Testis (tissue), 3 donors: ENCODE results near the gene PLVAP. TPM values are rescaled to one million over a fixed set of nuclear protein-coding genes. Genes with fewer than 3 reads are reported as not detected.

Source experiments
- DNase-seq: peaks from one replicate; pipeline ENCODE4 v3.0.0-alpha.2; 2019
- H3K27ac ChIP-seq, 2 donors: fragments of 200-600 bp; sonication (generic); one replicate each; pipeline ENCODE4 v1.5.1; 2019
- H3K27me3 ChIP-seq: fragments of 200-600 bp; sonication (generic); one replicate; pipeline ENCODE4 v1.5.1; 2019
- H3K36me3 ChIP-seq: fragments of 200-600 bp; sonication (generic); one replicate; pipeline ENCODE4 v1.5.1; 2017; ENCODE audit warnings: low read depth; ENCODE audit errors: missing control alignments
- H3K4me1 ChIP-seq: fragments of 200-600 bp; sonication (generic); one replicate; pipeline ENCODE4 v1.5.1; 2019
- H3K4me3 ChIP-seq, 2 donors: fragments of 200-600 bp; sonication (generic); one replicate each; pipeline ENCODE4 v1.5.1; 2017 to 2019
- H3K9me3 ChIP-seq: fragments of 200-600 bp; sonication (generic); one replicate; pipeline ENCODE4 v1.5.1; 2017
- POLR2A ChIP-seq: fragments of 450-650 bp; IDR thresholded peaks from one replicate; pipeline ENCODE4 v1.6.1; 2017; ENCODE audit warnings: antibody characterized with exemption, mild to moderate bottlenecking, moderate library complexity
- WGBS, 2 donors: methylation state at CpG; one replicate each; pipeline ENCODE4 v1.1.5; 2018; 5-methylcytosine and 5-hydroxymethylcytosine counted together
- intact Hi-C: fragments of 100-400 bp; cut with DNase I; formaldehyde crosslinking; loops from one replicate; pipeline ENCODE4 v1.15.1; 2023; ENCODE audit warnings: low total_unique reads
- polyA plus RNA-seq: library from polyadenylated mRNA; stranded (reverse); fragments of 350-450 nt; fragmentation: Illumina TruSeq; extraction: RNeasy Lipid Tissue Mini Kit (QIAGEN cat#74804); gene quantifications from one replicate; pipeline ENCODE4 v1.2.3, GENCODE V29; 2014; ENCODE audit warnings: low read depth, low replicate concordance; ENCODE audit not compliant: insufficient read depth
- total RNA-seq, 2 donors: library from RNA; depleted of rRNA; stranded (reverse); fragments of >200 nt; gene quantifications; one replicate each; pipeline ENCODE4 v1.2.3, GENCODE V29; 2016
- TF ChIP-seq, protein P1 (sequence below), 3 experiments: fragments of 450-650 bp in 2 of 3; fragments of 200-600 bp in 1 of 3; sonication (generic) in 1 of 3; IDR thresholded peaks; one replicate each; pipeline ENCODE4 v1.5.1; 2016 to 2019; ENCODE audit warnings: antibody characterized with exemption in 3 of 3, mild to moderate bottlenecking in 2 of 3, moderate library complexity in 1 of 3

Gene PLVAP
- total and polyA plus RNA-seq, 3 donors from 2014 or later, result 3.4 to 20.5 (median 4.4) TPM

GRCh38 chr19:17393914-17394313, 16.8 kb upstream of the PLVAP start, which contains the start of gene CCDC194:
TSS of gene CCDC194 (minus strand) at chr19:17394196. CDS start at chr19:17394158, 38 bp downstream.
- Histone ChIP-seq H3K36me3 (no peaks in the 10 kb centered on the region), H3K9me3 (no peaks in the 10 kb centered on the region), H3K4me3 (no peak within 1 kb of the TSS), H3K4me1 (peaks cover 8% of the 10 kb centered on the region), H3K27me3 (no peaks in the 10 kb centered on the region), H3K27ac (peak within 1 kb of the TSS in 1 of 2 donors; percentile 39)
- no peak for DNase-seq
- intact Hi-C loops, result no loop called here
- TF ChIP-seq, protein P1, sequence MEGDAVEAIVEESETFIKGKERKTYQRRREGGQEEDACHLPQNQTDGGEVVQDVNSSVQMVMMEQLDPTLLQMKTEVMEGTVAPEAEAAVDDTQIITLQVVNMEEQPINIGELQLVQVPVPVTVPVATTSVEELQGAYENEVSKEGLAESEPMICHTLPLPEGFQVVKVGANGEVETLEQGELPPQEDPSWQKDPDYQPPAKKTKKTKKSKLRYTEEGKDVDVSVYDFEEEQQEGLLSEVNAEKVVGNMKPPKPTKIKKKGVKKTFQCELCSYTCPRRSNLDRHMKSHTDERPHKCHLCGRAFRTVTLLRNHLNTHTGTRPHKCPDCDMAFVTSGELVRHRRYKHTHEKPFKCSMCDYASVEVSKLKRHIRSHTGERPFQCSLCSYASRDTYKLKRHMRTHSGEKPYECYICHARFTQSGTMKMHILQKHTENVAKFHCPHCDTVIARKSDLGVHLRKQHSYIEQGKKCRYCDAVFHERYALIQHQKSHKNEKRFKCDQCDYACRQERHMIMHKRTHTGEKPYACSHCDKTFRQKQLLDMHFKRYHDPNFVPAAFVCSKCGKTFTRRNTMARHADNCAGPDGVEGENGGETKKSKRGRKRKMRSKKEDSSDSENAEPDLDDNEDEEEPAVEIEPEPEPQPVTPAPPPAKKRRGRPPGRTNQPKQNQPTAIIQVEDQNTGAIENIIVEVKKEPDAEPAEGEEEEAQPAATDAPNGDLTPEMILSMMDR (IDR thresholded peaks at IDR 0.05), result no peak
- TF ChIP-seq POLR2A, result no peak
- WGBS, 2 donors, result 5 to 29% methylated on average over 7 to 26 of the region's 41 CpGs

DNA sequence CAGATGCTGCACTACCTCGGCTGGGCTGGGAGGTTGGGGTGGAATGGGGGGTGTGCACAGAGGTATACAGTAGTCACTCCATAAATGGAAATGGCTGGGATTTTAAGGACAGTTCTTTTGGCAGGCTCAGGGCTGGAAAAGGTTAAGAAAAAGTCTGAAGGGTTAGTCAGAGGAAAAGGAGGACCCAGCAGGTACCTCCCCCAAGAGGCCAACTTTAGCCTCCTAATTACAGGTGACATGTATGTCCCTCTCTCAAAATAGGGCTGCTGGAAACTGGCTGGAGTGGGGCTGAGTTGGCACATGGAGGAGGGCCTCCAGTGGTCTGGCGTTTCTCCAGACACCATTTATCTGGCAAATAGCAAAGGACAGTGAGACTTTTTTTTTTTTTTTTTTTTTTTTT, 15.9 kb upstream of the PLVAP start:
- TF ChIP-seq, protein P1 (IDR thresholded peaks at IDR 0.05), result no peak
- TF ChIP-seq POLR2A, result no peak
- Histone ChIP-seq H3K9me3 (no peaks in the 10 kb centered on the region), H3K36me3 (no peaks in the 10 kb centered on the region), H3K27me3 (no peaks in the 10 kb centered on the region), H3K4me3 (no peak overlapping the region), H3K27ac (no peak overlapping the region), H3K4me1 (peaks cover 8% of the 10 kb centered on the region)
- 45 to 50% methylated on average over 2 of the region's 2 CpGs for WGBS, 2 donors
- DNase-seq, result no peak
- intact Hi-C loops, result no loop called here

DNA sequence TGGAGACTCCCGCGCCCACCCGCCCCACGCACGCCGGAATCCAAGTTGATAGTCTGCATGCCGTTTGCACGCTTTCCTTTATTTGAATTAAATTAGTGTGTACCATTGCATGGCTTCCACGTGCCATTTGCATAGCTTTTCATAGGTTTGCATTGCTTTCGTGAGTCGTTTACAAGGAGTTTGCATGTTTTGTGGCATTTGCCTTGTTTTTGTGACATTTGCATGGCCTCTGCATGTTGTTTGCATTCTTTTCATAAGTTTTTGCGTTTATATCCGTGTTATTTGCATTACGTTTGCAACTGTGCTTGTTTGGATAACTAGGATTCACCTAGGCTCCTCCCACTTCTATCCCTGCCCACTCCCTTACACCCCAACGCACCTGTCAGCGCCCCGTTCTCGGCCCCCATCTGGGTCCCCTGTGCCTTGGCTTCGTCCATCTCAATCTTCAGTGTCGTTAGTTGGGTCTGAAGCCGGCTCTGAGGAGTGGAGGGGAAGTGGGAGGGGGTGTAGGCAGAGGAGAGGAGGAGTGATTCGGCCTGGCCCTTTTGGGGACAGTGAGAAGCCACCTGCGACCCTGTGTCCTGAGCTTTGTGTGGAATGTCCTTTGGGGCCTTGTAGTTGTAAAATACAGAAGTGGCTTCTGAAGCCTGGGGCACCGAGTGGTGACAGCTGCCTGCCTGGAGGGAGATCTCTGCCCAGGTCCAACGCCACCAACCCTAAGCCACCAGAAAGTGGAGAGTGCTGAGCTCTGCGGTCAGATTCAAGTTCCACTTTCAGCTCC, 14.4 kb upstream of the PLVAP start:
- intact Hi-C loops, result no loop called here
- Histone ChIP-seq H3K27me3 (no peaks in the 10 kb centered on the region), H3K4me1 (peaks cover 8% of the 10 kb centered on the region), H3K4me3 (peak overlapping the region; percentile 49), H3K36me3 (no peaks in the 10 kb centered on the region), H3K9me3 (no peaks in the 10 kb centered on the region), H3K27ac (no peak overlapping the region)
- no peak for TF ChIP-seq POLR2A
- TF ChIP-seq, protein P1 (IDR thresholded peaks at IDR 0.05), result no peak
- 12 to 14% methylated on average over 18 to 26 of the region's 26 CpGs for WGBS, 2 donors
- no peak for DNase-seq

DNA sequence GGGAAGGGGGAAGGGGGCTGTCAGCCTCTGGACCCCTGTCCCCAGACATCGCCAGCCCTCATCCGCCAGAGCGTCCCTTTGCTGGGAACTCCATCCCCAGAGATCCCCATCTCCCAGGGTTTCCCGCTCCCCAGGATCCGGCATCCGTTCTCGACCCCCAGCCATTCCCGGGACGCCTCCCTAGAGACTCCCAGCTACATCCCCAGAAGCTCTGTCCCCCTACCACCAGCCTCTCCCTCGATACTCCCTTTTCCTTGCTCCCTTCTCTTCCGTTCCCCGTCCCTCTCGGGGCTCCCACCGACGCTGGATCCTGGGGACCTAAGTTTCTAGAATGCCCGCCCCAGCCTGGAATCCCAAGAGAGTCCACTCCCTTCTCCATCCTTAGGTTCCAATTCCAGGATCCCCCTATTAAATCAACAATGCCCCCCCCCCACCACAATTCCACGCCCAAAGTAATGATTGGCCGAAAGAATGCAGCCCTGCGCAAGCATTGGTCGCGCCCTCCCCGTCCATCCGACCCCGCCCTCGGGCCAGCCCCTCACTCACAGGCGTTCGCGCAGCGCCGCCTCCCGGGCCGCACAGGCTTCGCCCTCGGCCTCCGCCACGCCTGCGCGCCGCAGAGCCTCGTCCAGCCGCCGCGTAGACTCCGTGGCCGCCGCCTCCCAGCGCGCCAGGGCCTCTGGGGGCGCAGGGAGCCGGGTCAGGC, 13.7 kb upstream of the PLVAP start:
- TF ChIP-seq, protein P1 (IDR thresholded peaks at IDR 0.05), result peak; percentile 58 to 77 (median 73)
- TF ChIP-seq POLR2A, result no peak
- Histone ChIP-seq H3K36me3 (no peaks in the 10 kb centered on the region), H3K4me1 (peaks cover 8% of the 10 kb centered on the region), H3K27ac (no peak overlapping the region), H3K4me3 (peak overlapping the region; percentile 49), H3K9me3 (no peaks in the 10 kb centered on the region), H3K27me3 (no peaks in the 10 kb centered on the region)
- 1% methylated on average over 26 to 50 of the region's 50 CpGs for WGBS, 2 donors
- peak; percentile 94 for DNase-seq
- intact Hi-C loops, result no loop called here
